Stimulated activated CD4-positive, alpha-beta T cell treated with anti-CD3 and anti-CD28 coated beads, TNF-alpha, amount 100 ng/mL, for 48 hours (primary cell): Measurements from ENCODE around the gene ARMC9.
"Not testable (repeated sequence)": the region's sequence is repeated elsewhere in the genome, so short reads cannot be mapped to it uniquely, and the experiment has no call there.

Experiments used
- DNase-seq, 3 donors: peaks; one replicate each; pipeline ENCODE4 v3.0.0-alpha.2; 2020; ENCODE audit warnings: low read depth in 3 of 3

Gene ARMC9

DNA sequence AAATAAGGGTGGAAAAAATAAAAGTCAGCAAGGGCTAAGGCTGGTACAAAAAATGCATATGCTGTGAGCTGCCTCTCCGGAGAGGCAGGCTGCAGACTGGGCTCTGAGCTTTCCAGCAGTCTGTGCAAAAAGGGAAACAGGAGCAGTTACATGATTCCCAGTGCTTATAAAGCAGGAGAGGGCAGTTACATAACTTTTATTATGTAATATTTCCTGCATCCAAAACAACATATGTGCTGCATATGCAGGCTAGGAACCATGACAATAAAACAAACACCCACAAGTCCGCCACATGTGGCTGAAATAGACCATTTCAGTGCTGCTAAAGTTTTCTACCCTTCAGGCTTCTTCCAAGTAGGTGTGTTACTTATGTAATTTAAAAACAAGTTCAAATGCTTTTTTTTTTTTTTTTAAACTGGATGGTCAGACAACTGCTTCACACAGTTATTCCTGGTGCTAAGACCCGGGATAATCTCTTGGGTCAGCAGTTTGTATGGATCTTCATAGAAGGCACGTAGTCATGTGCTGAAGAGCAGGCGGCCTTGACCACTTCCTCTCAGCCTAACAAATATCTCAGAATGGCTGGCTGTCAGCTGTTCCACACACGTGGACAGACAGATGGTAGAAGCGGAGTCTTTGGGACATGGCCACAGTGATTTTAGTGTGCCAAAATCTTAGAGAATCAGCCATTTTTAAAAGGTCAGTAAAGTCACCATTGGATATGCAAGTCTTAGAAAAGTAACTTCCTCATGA lies 43.5 kb downstream of the ARMC9 start:
- DNase-seq: no peak

- DNase-seq: no peak
Measured at GRCh38 chr2:231243866-231244265, 45.4 kb downstream of the ARMC9 start.

- no peak for DNase-seq
Measured at GRCh38 chr2:231244382-231245248, 46.2 kb downstream of the ARMC9 start.

- DNase-seq: no peak
Measured at GRCh38 chr2:231245249-231246094, 47.0 kb downstream of the ARMC9 start.

DNA sequence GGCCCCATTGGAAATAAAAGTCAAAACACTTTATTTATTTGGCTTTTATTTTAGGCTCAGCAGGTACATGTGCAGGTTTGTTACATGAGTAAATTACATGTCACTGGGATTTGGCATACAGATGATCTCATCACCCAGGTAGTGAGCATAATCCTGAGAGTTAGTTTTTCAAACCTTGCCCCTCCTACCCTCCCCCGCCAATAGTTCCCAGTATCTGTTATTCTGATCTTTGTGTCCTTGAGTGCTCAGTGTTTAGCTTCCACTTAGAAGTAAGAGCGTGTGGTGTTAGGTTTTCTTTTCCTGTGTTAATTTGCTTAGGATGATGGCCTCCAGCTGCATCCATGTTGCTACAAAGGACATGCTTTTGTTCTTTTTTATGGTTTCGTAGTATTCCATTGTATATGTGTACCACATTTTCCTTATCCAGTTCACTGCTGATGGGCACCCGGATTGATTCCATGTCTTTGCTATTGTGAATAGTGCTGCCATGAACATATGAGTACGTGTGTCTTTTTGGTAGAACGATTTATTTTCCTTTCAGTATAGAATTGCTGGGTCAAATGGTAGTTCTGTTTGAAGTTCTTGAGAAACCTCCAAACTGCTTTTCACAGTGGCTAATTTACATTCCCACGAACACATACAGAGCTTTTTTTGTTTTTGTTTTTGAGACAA lies 47.9 kb downstream of the ARMC9 start:
- DNase-seq: no peak

GRCh38 chr2:231250146-231250545 lies 51.7 kb downstream of the ARMC9 start:
- no peak for DNase-seq

DNA sequence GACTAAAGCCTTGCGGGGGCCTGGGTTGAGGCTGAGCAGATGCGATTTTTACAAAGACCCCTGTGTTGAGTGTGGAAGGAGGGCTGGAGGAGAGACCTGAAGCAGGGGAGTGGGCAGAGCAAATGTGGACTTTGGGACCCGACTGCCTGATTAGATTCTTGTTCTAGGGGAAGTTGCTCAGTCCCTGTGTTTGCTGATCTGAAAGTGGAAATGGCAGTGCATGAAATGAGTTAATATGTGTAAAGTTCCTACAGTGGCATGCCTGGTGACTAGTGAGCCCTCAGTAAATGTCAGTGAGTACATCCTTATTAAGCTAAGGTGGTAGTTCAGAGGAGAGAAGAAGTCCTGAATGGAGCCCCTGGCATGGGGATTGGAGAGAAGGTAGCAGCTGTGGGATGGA lies 52.3 kb downstream of the ARMC9 start:
- no peak for DNase-seq

- DNase-seq: not testable (repeated sequence)
Measured at GRCh38 chr2:231253292-231253691, 54.9 kb downstream of the ARMC9 start.

- no peak for DNase-seq
Measured at GRCh38 chr2:231256494-231256893, 58.1 kb downstream of the ARMC9 start.

- no peak for DNase-seq
Measured at GRCh38 chr2:231257763-231258162, 59.3 kb downstream of the ARMC9 start.

DNA sequence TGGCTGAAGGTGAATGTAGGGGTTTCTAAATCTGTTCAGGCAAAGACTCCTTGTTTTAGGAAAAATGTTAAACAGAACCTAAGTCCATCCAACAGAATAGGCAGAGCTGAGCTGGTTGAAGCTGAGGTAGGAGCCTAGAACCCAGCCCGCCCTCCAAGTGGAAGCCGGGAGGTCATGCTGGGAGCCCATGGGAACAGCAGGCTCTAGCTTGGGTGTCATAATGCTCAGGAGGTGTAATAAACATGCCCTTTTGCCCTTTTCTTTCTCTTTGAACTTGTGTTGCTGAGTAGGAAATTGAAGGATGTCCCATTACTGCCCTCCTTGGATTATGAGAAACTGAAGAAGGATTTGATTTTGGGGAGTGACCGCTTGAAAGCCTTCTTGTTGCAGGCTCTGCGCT lies 60.3 kb downstream of the ARMC9 start:
- no peak for DNase-seq

- no peak for DNase-seq
Measured at GRCh38 chr2:231259104-231259503, 60.7 kb downstream of the ARMC9 start.

- no peak for DNase-seq
Measured at GRCh38 chr2:231260442-231261208, 62.2 kb downstream of the ARMC9 start.

GRCh38 chr2:231263118-231263831 lies 64.8 kb downstream of the ARMC9 start:
- no peak for DNase-seq

- no peak for DNase-seq
Measured at GRCh38 chr2:231270221-231271114, 72.0 kb downstream of the ARMC9 start.

DNA sequence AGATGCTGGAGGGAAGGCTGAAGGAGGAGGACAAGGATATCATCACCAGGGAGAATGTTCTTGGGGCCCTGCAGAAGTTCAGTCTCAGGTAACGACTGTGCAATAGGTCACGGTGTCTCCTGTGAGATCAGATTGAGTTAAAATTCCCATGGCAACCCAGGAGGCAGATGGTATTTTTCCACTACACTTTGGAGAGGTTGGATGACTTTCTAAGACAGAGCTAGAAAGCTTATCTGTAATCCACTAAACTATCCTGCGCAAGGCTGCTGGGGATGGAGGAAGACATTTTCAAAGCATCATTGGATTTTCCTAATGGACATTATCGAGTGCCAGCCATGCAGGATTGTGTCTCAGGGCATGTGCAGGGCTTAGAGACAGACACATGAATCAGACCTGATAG lies 74.6 kb downstream of the ARMC9 start:
- no peak for DNase-seq

- DNase-seq: no peak
Measured at GRCh38 chr2:231276987-231277386, 78.6 kb downstream of the ARMC9 start.

- DNase-seq: no peak
Measured at GRCh38 chr2:231277962-231278361, 79.5 kb downstream of the ARMC9 start.

DNA sequence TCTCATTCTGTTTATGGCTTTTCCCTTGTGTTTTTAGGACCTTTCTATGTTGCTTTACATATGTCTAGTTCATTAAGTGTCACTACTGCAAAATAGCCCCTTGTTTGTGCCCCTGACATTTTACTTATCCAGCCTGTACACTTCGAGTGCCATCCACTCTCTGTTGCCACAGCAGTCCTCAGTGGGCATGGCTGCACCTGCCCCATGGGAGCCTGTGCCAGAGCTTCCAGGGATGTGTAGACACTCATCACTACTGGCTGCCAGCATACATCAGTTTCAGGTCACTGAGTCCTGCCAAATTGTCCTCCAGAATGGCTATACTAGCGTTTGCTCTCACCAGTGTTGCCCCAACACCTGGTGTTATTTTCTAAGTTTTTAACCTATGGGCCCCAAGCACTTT lies 80.4 kb downstream of the ARMC9 start:
- DNase-seq: no peak
